ENCODE results near the gene CUL7. TPM values are rescaled to one million over a fixed set of nuclear protein-coding genes. Genes with fewer than 3 reads are reported as not detected.

Gene CUL7
- total RNA-seq, 1 experiment from 2014 or later = 23.5 TPM

- Mint-ChIP-seq H3K27ac (peak overlapping the region in 1 of 3 experiments; percentile 13; a peak in 2 of 7 replicates), H3K36me3 (ENCODE audit: insufficient read depth in 1 of 3, low read depth in 3 of 3) (peaks cover 27 to 67% (median 62%) of the 10 kb centered on the region in 3 experiments), H3K4me3 (no peak overlapping the region; a peak in 1 of 5 replicates), H3K4me1 (peaks cover 23 to 24% of the 10 kb centered on the region in 2 experiments), H3K9me3 (peaks cover 0 to 3% of the 10 kb centered on the region in 2 experiments; a peak in 2 of 5 replicates), H3K27me3 (ENCODE audit: low read depth) (no peaks in the 10 kb centered on the region; the same call in 1 of the 2 replicates)
- Histone ChIP-seq H3K4ac (ENCODE audit: low read depth, low read length) (no peak overlapping the region), H4K91ac (ENCODE audit: insufficient read length, low read depth, low read length) (no peak overlapping the region), H2AFZ (ENCODE audit: low read length) (no peak overlapping the region), H3K56ac (ENCODE audit: insufficient read length, low read depth, low read length) (no peak overlapping the region), H2BK15ac (ENCODE audit: low read depth, low read length) (no peak overlapping the region), H3K27me3 (ENCODE audit: insufficient read depth, low read length) (no peaks in the 10 kb centered on the region), H3K14ac (ENCODE audit: insufficient read depth, low read length) (no peak overlapping the region), H3T11ph (ENCODE audit: low read length) (no peak overlapping the region), H2BK120ac (ENCODE audit: low read depth, low read length, poor library complexity, severe bottlenecking) (no peak overlapping the region), H2BK5ac (ENCODE audit: insufficient read length, low read length) (no peak overlapping the region), H3K9me3 (ENCODE audit: control insufficient read depth, low read depth, low read length) (no peaks in the 10 kb centered on the region), H3K23ac (ENCODE audit: insufficient read length, low read depth, low read length) (no peak overlapping the region), H3K4me2 (ENCODE audit: insufficient read depth, insufficient read length, low read length) (no peak overlapping the region), H4K8ac (replicated peaks; ENCODE audit: insufficient read length, low read depth, low read length) (no peak overlapping the region), H3K4me1 (ENCODE audit: insufficient read depth, low read length) (no peaks in the 10 kb centered on the region), H3K79me2 (ENCODE audit: insufficient read depth, low read length) (no peaks in the 10 kb centered on the region), H3K23me2 (ENCODE audit: insufficient read length, low read depth, low read length, poor library complexity, severe bottlenecking) (peaks cover 7% of the 10 kb centered on the region), H3K27ac (ENCODE audit: insufficient read length, low read depth, low read length) (no peak overlapping the region), H3K79me1 (ENCODE audit: insufficient read depth, low read depth, low read length, poor library complexity, severe bottlenecking) (no peaks in the 10 kb centered on the region), H2AK5ac (ENCODE audit: insufficient read length, low read length) (no peak overlapping the region), H3K9ac (ENCODE audit: extremely low read depth, insufficient read length, low read length) (no peak overlapping the region), H4K5ac (ENCODE audit: insufficient read length, low read depth, low read length) (no peak overlapping the region), H4K20me1 (ENCODE audit: control insufficient read depth, insufficient read depth, insufficient read length) (no peaks in the 10 kb centered on the region), H2BK20ac (ENCODE audit: low read depth, low read length, poor library complexity, severe bottlenecking) (no peak overlapping the region), H2BK12ac (ENCODE audit: insufficient read length, low read depth, low read length) (no peak overlapping the region), H3K18ac (ENCODE audit: insufficient read length, low read depth, low read length) (no peak overlapping the region)
- WGBS (ENCODE audit: extremely low coverage, insufficient read length, low lambda C conversion rate) = no CpG with 5 or more reads among the region's 17 CpGs
- DNase-seq = peak; percentile 21
- no peak for TF ChIP-seq CTCF (conservative IDR thresholded peaks at IDR 0.05)
Observed at GRCh38 chr6:43050981-43051380, 2.7 kb downstream of the CUL7 start.

Measured in H9 (cell line).